GM19467 (cell line): Measurements from ENCODE around the gene SULT4A1.

ENCODE experiments used
- ATAC-seq: cut with Tn5 transposase; IDR thresholded peaks from one replicate; pipeline ENCODE4 v1.9.1; 2021; ENCODE audit warnings: mild to moderate bottlenecking, moderate library complexity; ENCODE audit not compliant: unreplicated experiment

Gene SULT4A1

DNA sequence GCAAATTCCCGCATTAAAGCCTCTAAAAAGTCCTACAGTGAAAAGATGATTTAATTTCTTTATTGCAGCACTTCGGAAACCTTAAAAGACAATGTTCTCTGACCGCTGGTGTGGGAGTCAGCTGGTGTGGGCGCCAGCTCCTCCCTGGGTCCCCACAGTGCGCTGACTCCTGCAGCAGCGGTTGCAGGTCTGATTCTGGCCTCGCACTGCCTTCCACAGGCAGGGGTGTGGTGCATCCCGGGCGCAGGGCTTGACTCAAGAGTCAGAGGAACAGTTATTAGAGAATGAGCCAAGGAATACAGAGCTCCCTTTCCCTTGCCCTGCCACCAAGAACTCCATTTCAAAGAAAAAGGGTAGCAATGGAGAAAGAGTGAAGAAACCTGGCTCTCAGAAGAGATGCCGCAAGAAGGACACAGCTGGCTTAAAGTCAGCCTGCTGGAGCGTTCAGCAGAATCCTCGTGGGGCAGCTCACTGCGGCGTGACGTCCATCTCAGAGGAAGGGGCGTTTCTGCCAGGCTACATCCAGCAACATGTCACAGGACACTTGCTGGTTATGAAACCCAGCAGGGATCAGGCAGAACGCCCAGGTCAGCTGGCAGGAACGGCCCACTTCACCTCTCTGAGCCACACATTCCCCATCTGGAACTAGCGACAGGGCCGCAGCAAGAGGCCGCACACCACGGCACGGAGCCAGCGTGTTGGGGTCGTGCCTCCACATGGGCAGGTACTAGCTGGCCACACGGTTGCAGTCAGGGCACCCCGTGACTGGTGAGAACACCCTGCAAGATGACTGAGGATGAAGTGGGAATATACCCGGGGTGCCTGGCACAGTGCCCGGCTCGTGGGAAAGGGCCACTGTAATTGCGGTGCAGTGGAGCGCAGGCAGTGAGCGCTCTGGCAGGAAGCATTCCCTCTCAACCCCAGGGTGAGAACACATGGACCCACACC lies 32.1 kb downstream of the SULT4A1 start:
- no peak for ATAC-seq

DNA sequence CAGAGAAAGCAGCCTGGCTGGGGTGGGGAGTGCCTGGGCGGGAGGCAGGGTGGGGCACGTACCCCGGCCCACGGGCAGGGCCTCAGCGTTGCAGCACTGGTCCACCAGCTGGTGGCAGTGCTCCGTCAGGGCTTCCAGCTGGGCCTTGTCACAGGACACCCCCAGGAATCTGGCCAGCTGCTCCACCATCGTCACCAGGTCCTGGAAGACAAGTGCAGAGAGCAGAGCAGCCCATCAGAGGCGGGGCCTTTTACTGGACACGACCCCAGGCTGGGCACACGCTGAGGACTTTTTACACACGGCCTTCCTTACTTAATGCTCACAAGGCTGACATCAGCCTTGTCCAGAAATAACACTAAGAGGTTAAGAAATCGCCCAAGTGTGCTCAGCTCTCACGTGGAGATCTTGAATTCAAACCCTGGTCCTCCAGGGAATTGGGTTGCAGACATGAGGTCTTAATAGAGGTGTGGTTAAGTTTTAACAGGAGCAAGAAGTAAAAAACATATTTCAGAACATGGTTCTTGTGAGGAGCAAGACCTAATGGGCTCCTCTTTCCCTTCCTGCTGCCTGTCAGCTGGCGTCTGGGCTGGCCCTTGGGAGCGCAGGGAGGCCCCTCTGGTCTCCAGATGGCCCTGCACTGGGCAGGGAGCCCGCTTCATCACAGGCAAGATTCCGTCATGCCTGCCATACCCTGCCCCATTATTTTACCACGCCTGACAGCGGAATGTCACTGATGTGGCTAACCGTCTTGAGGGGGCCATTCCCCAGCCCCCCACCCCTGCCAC lies 33.1 kb downstream of the SULT4A1 start:
- ATAC-seq = no peak

DNA sequence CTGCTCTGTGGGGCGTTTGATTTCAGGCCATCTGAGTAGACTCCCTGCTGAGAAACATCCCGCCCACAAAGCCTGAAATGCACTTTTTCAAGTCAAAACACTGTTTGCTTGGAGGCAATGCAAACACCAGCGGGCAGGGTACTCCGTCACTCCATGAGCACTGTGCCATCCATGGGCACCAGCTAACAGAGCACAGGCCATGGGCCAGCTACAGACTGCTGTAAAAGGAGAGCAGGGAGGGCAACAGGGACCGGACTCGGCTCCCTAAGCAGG lies 33.7 kb downstream of the SULT4A1 start:
- ATAC-seq = no peak

DNA sequence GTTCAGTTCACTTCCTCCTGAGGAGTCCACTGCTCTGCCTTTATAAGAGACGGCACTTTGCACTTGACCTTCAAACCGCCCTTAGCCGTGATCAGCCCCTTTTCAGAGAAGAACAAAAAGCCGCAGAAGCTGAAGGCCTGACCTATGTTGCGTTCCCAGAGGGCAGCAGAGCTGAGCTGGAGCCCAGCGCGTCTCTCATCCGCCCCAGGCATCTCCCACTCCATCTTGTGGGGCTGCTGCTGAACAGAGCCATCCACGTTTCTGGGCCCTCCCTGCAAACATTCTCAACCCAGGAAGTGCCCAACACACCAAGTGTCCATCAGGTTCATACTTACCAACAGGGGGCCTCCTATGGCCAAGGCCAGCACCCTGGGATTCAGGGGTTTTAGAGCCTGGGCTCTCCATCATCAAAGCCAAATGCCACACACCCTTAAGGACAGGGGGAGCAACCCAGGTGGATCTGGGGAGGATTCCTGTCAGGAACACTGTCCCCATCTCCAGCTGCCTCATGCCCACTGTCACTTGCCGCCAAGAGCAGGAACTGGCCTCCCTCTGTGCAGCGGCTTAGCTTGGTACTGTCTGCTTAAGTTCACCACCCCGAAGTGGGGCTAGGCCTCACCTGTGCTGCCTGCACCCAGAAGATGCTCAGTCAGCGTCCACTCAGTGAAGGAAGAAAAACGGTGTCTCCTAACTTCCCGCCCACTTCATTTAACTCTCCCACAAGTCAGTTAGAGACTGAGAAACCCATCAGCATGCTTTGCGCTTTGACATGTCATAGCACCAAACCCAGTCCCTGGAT lies 34.2 kb downstream of the SULT4A1 start:
- no peak for ATAC-seq

DNA sequence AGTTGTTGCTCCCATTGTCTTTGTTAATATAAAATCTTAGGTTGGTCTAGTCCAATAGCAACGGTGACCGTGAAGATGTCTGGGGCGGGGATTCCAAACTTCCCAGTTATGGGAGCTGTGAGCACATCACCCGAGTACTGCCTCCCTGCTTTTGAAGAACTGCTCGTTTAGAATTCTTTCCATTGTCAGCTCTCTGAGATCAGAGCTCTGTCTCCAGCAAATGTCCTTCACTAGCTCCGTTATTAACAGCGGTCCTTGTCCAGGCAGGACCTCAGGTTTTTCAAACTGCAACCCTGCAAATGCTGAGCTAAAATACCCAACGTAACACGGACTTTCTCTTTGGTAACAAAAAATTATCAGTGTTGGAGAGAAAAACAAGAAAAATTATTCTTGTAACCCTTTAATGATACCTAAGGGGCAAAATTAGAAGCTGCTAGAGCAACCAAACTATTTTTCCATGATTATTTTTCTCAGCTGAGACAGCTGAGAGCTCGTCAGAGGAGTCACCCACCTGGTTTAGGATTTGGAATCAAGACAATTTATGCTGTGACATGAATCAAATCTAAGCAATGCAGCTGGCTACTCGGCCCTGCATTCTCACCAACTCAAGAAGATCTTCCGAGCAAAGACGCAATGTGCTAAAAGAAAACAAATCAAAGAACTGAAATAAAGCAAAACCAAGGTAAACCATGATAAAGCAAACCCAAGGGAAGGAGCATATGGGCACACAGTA lies 35.1 kb downstream of the SULT4A1 start:
- ATAC-seq = no peak

DNA sequence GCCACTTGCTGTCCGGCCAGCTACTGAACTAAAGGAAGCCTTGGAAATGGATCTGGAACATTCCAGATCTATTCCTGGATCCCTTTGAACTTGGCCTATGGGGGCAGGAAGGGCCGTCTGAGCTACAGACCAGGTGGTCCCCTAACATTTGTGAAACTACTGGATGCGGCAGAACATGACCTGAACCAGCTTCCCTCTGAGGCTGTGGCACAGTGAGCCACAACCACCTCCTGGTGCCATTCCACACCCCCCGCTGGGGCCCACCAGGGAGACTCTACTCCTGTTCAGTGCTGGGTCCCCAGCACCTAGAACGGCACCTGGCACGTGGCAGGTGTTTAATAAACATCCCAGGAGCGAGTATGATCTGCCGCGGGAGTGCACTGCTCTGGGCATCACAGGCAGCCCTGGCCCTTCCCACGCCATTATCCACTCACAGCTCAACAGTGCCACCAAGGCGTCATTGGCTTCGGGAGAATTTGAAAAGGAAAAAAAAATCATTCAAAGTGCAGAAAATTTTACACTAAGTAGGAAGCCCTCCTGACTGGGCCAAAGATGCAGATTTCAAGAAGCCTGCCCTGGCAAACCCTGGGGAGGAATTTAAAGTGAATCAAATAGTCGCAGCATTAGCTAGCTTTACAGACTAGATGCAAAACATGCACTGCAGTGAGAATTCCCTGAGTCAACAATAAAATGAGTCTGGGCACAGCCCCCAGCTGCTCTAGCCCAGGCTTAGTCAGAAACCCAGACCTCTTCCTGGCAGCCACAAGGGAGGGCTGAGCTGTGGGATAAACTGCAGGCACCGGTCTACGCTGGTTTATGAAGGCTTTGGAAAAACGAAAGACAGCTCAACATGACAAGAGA lies 35.9 kb downstream of the SULT4A1 start:
- no peak for ATAC-seq

DNA sequence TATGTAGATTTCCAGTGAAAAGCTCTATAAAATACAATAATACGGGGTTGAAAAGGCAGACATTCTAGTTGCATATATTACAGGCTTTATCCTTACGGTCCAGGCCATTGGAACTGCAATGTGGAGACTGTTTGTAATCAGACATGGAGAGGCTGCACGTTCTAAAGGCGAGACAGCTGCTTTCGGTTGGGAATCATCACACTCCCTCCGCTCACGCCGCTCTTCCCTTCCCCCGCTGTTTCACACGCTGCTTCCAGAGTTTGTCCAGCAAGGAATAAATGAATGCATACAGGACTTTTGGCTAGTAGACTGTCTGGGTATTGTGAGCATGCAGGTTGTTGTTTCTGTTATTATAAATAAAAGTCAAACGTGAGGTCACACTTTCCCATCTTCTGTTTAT lies 36.7 kb downstream of the SULT4A1 start:
- ATAC-seq = no peak

DNA sequence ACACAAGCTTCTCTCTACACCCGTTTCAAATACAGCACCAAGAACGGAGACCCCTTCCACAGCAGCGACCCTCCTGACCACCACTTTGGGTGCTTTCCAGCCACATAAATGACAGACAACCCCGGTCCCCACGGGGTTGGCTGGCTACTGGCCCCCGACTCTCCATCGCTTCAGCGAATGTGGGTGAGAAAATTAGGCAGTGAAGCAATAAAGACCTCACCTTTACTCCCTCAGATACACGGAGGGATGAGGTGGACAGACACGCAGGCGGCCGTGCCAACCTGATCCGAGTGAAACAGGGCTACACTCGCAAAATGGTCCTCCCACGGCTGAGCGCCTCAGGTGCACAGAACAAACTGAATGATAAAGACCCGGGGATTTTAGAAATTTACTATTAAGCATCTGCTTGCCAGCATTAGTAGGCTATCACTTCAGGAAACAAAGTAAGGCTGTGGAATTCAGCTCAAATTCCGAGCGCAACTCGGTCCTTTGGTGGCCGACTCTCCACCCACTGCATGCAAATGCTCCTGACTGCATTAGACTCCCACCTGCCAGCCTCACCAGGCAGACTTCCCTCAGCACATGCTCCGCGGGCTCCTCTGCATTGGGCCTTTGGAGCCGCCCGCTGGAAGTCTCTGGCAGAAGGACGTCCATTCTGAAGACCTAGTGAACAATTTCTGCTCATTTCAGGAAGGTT lies 37.4 kb downstream of the SULT4A1 start:
- ATAC-seq = no peak

DNA sequence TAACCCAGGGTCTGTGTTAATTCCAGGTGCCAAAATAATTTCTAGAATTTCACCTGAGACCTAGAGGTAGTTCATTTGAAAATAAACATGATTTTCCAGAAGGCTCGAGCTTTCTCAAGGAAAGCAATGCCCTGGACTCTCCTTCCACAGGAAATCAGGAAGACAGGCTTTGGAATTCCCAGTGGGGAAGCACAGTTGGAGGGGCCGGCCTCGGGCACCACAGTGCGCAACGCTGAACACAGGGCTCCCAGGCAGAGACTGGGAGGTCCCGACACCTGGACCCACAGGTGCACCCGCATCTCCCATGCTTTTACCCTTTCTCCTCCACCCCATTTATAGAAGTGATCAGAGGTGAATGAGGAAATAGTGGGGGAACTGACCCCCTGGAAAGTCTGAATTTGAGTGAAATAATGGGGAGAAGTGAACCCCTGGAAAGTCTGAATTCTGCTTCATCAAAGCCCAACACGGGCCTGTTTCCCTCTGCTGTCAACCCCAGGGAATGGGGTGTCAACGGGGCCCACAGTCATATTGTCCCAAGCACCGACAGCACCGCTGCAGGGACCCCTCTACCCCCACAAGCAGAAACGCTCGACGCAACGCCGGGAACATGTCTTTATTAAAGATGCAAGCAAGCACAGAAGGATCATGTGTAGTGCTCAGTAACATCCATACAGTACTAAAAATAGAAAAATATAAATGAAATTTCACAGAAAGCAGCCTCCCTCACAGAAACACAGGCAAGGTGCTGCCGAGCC lies 38.2 kb downstream of the SULT4A1 start:
- ATAC-seq = no peak

DNA sequence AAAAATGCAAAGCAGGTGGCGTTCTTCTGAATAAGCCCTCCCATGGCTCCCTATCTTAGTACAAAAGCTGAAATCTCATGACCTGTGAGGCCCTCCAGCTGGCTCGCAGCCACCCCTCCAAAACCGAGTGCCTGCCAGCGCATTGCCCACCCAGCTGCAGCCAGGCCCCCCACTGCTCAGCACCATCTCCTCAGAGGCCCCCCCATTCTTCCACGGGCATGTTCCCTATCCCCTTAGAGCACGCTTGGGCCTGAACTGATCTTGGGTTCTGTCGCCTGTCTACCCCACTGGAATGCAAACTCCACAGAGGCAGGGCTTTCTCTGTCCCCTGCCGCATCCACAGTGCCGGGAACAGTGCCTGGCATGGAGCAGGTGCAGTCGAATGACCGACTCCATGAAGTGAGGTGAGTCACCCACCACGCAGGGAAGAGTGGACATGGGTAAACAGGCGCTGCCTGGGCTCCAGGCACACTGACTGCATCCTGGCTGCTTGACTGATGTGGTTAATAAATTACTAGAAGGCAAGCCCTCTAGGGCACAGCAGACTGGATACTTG lies 38.9 kb downstream of the SULT4A1 start:
- no peak for ATAC-seq

DNA sequence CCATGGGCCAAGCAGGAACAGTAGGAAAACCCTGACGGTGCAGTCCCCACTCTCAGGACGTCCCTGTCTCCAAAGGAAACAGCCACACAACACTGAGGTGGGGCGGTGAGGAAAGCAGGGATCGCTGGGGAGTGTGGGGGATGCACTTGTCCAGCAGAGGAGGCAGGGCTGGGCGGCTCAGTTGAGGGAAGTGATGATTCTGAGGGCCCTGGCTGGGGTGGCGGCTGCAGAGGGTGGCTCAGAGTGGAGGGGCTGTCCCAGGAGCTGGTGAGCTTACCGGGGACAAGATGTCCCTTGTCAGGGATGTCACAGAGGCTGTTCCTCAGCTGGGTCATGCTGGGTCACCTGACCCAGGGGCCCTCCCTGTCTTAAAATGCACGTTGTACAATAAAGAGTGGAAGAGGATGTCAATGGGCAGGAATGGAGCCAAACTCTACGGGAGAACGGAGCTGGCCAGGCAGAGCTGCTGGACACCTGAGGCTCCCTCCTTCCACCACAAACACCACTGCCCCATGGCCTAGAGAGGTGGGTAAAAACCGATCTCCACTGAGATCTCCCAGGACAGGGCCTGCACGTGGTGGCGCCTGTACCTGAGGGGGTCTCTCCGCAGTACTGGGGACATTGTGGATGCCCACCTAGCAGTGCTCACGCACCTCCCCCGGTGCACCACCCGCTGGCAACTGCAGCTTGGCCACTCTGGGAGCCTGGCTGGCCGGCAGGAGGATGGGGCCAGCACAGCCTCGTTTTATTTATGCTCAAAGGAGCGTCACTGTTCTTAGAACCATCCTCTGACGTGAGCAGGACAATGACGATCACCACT lies 40.5 kb downstream of the SULT4A1 start:
- ATAC-seq = no peak

DNA sequence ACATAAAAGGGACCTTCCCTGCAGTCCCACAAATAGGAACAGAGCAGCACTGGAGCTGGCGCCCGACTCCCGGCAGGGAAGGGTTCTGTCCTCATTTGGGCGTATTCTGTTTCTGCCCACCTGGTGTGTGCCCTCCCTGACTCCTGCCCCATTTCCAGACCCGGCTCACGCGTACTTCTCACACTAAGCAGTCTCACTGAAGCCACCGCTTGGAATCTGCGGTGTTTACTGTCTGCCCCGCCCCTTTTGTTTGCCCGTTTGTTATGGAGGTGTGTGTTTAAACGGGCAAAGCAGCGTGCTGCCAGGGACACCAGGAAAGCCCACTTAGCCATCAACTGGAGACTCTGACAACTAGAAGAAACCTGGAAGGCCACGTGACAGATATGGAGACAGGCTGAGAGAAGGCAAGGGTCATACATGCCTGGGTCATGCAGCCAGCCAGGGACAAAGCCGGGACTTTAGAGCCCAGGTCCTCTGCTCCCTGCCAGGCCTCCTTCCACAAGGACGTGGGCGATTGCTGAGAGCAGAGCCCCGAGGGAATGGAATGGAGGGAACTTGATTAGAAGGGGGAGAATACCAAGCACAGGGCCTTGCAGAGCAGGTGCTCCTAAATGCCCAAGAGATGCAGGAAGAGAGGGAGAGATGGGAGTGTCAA lies 41.5 kb downstream of the SULT4A1 start:
- ATAC-seq = no peak

DNA sequence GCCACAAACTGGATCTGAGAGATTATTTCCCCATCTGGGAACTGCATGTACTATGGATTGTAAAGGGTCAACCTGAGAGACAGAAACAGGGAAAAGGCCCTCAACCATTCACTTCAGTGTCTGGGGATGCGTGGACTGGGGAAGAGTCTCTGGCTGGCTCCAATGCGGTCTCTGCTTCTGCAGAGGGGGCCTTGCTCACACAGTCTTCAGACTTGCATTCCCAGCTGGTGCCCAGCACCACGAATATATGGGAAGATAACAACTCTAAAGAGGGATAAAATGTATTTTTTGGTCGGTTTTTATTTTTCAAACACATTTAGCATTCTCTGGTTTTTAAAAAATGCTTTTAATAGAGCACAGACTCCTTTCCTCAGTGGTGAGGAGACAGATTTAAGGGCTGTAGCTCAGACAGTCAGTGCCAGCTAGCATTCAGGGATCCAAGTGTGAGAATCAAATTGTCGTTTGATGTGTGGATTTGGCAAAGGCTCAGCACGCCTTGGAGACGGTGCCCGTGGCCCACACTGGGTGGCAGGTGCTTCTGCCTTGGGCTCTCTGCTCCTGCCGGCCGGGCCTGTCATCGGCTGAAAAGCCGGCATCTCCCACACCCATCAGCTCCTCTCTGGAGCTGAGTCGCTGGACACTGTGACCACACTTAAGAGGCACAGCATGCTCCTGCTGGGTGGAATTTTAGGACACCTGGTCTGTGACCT lies 42.2 kb downstream of the SULT4A1 start:
- ATAC-seq = no peak

DNA sequence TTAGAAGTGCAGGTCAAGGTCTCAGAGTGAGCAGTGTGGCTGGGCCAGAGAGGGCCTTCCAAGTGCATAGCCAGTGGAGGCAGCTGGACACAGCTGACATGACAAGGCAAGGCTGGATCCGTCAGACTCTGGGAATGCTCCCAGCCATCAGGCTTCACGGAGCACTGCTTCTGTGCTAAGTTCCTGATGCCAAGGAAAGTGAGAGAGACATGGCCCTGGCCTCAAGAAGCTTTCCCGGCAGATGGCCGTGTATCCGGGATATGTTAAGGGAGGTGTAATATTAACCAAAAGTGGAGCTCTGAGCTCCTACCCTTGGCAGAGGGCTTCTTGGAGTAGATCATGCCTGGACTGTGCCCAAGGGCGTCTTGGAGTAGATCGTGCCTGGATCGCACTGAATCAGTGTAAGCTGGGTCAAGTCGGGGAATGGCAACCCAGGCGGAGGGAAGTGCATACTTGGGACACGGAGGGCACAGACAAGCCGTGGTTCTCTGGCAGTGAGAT lies 42.8 kb downstream of the SULT4A1 start:
- no peak for ATAC-seq

DNA sequence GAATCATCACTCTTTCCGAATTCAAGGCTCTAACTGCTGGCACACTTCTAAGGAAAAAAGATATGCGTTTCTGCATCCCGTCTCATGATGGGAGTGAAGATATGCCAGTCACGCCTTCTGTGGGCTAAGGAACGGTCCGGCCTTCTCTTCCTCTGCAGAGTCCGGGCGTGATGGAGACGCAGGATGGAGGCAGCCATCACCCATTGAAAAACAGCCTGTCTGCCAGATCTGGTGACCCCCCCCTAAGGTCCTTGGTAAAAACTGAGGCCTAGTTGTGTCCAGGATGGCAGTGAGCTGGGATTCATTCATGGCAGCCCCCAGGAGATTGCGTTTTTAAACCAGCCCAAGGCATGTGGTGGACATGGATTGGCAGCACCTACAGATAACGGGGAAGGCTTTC lies 43.3 kb downstream of the SULT4A1 start:
- no peak for ATAC-seq

DNA sequence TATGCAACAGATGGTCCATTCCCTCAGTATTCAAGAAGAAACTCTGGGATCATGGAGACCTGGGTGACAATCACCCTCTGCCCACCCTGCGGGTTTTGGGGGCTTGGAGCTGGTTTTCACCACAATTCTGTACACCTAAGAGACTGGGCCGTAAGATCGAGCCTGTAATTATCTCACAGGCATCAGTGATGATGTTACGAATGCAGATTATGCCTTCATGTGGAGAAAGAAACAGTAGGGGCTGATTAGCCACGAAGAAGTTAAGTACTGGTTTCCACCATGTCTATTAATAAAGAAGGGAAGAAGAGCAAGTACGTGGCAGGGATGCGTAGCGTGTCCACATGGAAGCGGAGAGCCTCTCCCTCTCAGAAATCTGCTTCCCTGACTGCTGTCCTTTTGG lies 44.9 kb downstream of the SULT4A1 start:
- ATAC-seq = no peak
